Caco-2 (cell line): ENCODE measurements around the gene GLT1D1. TPM values are rescaled to one million over a fixed set of nuclear protein-coding genes. Genes with fewer than 3 reads are reported as not detected.

ENCODE experiments used
- BruUV-seq: library from RNA; stranded (reverse); fragments of 400-500 nt; replicated peaks from 2 replicates; lab custom pipeline; 2021; lab: Mats Ljungman, UMichigan
- CTCF ChIA-PET: fragments of 300-600 bp; sonication (Branson Sonifier 250); formaldehyde crosslinking; loops from one replicate; lab custom pipeline; 2022; ENCODE audit warnings: antibody characterized with exemption; lab: Charles Lee
- POLR2A ChIA-PET: fragments of 300-600 bp; sonication (Branson Sonifier 250); formaldehyde crosslinking; loops from one replicate; lab custom pipeline; 2022; ENCODE audit warnings: antibody characterized with exemption; lab: Charles Lee
- DNase-seq, 2 experiments: peaks; one replicate each; pipeline versions ENCODE4 v3.0.0 to v3.0.0-alpha.2; 2020 to 2022
- H3K27me3 ChIP-seq: replicated peaks from 2 replicates; pipeline ENCODE4 v1.6.0; 2011; ENCODE audit warnings: low read length; ENCODE audit not compliant: control insufficient read depth, insufficient read depth
- H3K36me3 ChIP-seq: 2 replicates; pipeline ENCODE4 v1.5.1; 2011; ENCODE audit warnings: low read length; ENCODE audit not compliant: control insufficient read depth, insufficient read depth
- H3K4me1 ChIP-seq: fragments of 250-450 bp; sonication (Bioruptor Pico); 2 replicates; pipeline ENCODE4 v1.5.1; 2020; ENCODE audit warnings: mild to moderate bottlenecking
- H3K4me3 ChIP-seq: 2 replicates; pipeline ENCODE4 v1.5.1; 2011; ENCODE audit warnings: low read depth, mild to moderate bottlenecking, control low read depth, low read length
- H3K9me3 ChIP-seq: fragments of 250-450 bp; sonication (Bioruptor Pico); 2 replicates; pipeline ENCODE4 v1.5.1; 2020; ENCODE audit warnings: mild to moderate bottlenecking, moderate library complexity
- H3K27ac Mint-ChIP-seq: one replicate; pipeline ENCODE4 v1.8.0; 2022; ENCODE audit warnings: mixed read lengths; ENCODE audit not compliant: unreplicated experiment
- H3K27me3 Mint-ChIP-seq: one replicate; pipeline ENCODE4 v1.8.0; 2022; ENCODE audit warnings: mixed read lengths; ENCODE audit not compliant: insufficient read depth, unreplicated experiment
- H3K36me3 Mint-ChIP-seq: one replicate; pipeline ENCODE4 v1.8.0; 2022; ENCODE audit warnings: mild to moderate bottlenecking, mixed read lengths; ENCODE audit not compliant: insufficient read depth, unreplicated experiment
- H3K4me1 Mint-ChIP-seq: one replicate; pipeline ENCODE4 v1.8.0; 2022; ENCODE audit warnings: low read depth, mixed read lengths; ENCODE audit not compliant: unreplicated experiment
- H3K4me3 Mint-ChIP-seq: one replicate; pipeline ENCODE4 v1.8.0; 2022; ENCODE audit warnings: mild to moderate bottlenecking, moderate library complexity, mixed read lengths; ENCODE audit not compliant: unreplicated experiment
- H3K9me3 Mint-ChIP-seq: one replicate; pipeline ENCODE4 v1.8.0; 2022; ENCODE audit warnings: mixed read lengths; ENCODE audit not compliant: unreplicated experiment
- CTCF ChIP-seq, 2 experiments: fragments of 200-600 bp in 1 of 2; IDR thresholded peaks; 1 replicate in 1 of 2; 2 replicates in 1 of 2; pipeline versions ENCODE4 v1.5.1 to v1.8.0; 2011 to 2022; ENCODE audit warnings: antibody characterized with exemption in 1 of 2, control low read depth in 1 of 2, inconsistent platforms in 1 of 2, low read depth in 1 of 2, low read length in 1 of 2, mild to moderate bottlenecking in 1 of 2, moderate library complexity in 1 of 2; ENCODE audit not compliant: insufficient read depth in 1 of 2, severe bottlenecking in 1 of 2, unreplicated experiment in 1 of 2
- intact Hi-C: fragments of 100-400 bp; cut with micrococcal nuclease; formaldehyde crosslinking; loops from one replicate; pipeline ENCODE4 v1.10.0; 2022; ENCODE audit not compliant: unreplicated experiment
- total RNA-seq: library from RNA; stranded (reverse); gene quantifications from 2 replicates; pipeline ENCODE4 v1.2.3, GENCODE V29; 2022

Gene GLT1D1
- total RNA-seq, 1 experiment from 2014 or later, result not detected

- Histone ChIP-seq H3K4me1 (no peaks in the 10 kb centered on the region), H3K4me3 (no peak overlapping the region), H3K27me3 (no peaks in the 10 kb centered on the region), H3K36me3 (no peaks in the 10 kb centered on the region), H3K9me3 (no peaks in the 10 kb centered on the region)
- no peak for DNase-seq
- ChIA-PET CTCF (interaction anchor here (1.0 to 2.3 kb wide), 2 partner anchors 943 to 1045 kb away, joined by 3 to 5 read pairs; no protein-coding TSS in a partner anchor), POLR2A (no interaction called here)
- H3K27me3 Mint-ChIP-seq, result peaks cover 18% of the 10 kb centered on the region
- no peak for TF ChIP-seq CTCF (IDR thresholded peaks at IDR 0.05; ENCODE audit: insufficient read depth in 1 of 2, low read depth in 1 of 2, low read length in 1 of 2, severe bottlenecking in 1 of 2, unreplicated experiment in 1 of 2)
- H3K9me3 Mint-ChIP-seq, result no peaks in the 10 kb centered on the region
- H3K27ac Mint-ChIP-seq, result no peak overlapping the region
- H3K4me3 Mint-ChIP-seq, result no peak overlapping the region
- no peaks in the 10 kb centered on the region for H3K36me3 Mint-ChIP-seq
- no TSS peak for BruUV-seq
- intact Hi-C loops, result loop anchor here (1.0 kb wide), 1 partner anchor 943 kb away; no protein-coding TSS in a partner anchor
- no peaks in the 10 kb centered on the region for H3K4me1 Mint-ChIP-seq
Measured at GRCh38 chr12:128968668-128969067, 115.4 kb downstream of the GLT1D1 start.

- peak; percentile 49 to 55 for DNase-seq
- Histone ChIP-seq H3K4me3 (no peak overlapping the region), H3K4me1 (no peaks in the 10 kb centered on the region), H3K9me3 (no peaks in the 10 kb centered on the region), H3K27me3 (no peaks in the 10 kb centered on the region), H3K36me3 (no peaks in the 10 kb centered on the region)
- POLR2A ChIA-PET, result interaction anchor here (0.6 kb wide), 1 partner anchor 14 kb away, joined by 3 read pairs; no protein-coding TSS in a partner anchor
- H3K36me3 Mint-ChIP-seq, result no peaks in the 10 kb centered on the region
- peaks cover 18% of the 10 kb centered on the region for H3K27me3 Mint-ChIP-seq
- intact Hi-C loops, result loop anchor here (1.0 kb wide), 1 partner anchor 942 kb away; no protein-coding TSS in a partner anchor
- TF ChIP-seq CTCF (IDR thresholded peaks at IDR 0.05; ENCODE audit: insufficient read depth in 1 of 2, low read depth in 1 of 2, low read length in 1 of 2, severe bottlenecking in 1 of 2, unreplicated experiment in 1 of 2), result peak; percentile 60 to 62
- BruUV-seq, result no TSS peak
- no peak overlapping the region for H3K27ac Mint-ChIP-seq
- no peaks in the 10 kb centered on the region for H3K9me3 Mint-ChIP-seq
- CTCF ChIA-PET, result interaction anchor here (1.0 to 2.3 kb wide), 2 partner anchors 942 to 1044 kb away, joined by 3 to 5 read pairs; no protein-coding TSS in a partner anchor
- H3K4me1 Mint-ChIP-seq, result no peaks in the 10 kb centered on the region
- H3K4me3 Mint-ChIP-seq, result no peak overlapping the region
Measured at GRCh38 chr12:128969480-128970055, 116.3 kb downstream of the GLT1D1 start.

GRCh38 chr12:128970110-128970509 is 116.8 kb downstream of the GLT1D1 start:
- DNase-seq, result no peak
- CTCF ChIA-PET, result interaction anchor here (2.3 kb wide), 1 partner anchor 1044 kb away, joined by 5 read pairs; no protein-coding TSS in a partner anchor
- H3K9me3 Mint-ChIP-seq, result no peaks in the 10 kb centered on the region
- Histone ChIP-seq H3K36me3 (no peaks in the 10 kb centered on the region), H3K9me3 (no peaks in the 10 kb centered on the region), H3K27me3 (no peaks in the 10 kb centered on the region), H3K4me3 (no peak overlapping the region), H3K4me1 (no peaks in the 10 kb centered on the region)
- POLR2A ChIA-PET, result interaction anchor here (0.6 kb wide), 1 partner anchor 13 kb away, joined by 3 read pairs; no protein-coding TSS in a partner anchor
- no peaks in the 10 kb centered on the region for H3K4me1 Mint-ChIP-seq
- TF ChIP-seq CTCF (IDR thresholded peaks at IDR 0.05; ENCODE audit: insufficient read depth in 1 of 2, low read depth in 1 of 2, low read length in 1 of 2, severe bottlenecking in 1 of 2, unreplicated experiment in 1 of 2), result no peak
- no peaks in the 10 kb centered on the region for H3K36me3 Mint-ChIP-seq
- H3K27ac Mint-ChIP-seq, result no peak overlapping the region
- BruUV-seq, result no TSS peak
- H3K27me3 Mint-ChIP-seq, result peaks cover 16% of the 10 kb centered on the region
- no peak overlapping the region for H3K4me3 Mint-ChIP-seq
- intact Hi-C loops, result no loop called here
